Measurements from ENCODE around the gene MXD1.

DNA sequence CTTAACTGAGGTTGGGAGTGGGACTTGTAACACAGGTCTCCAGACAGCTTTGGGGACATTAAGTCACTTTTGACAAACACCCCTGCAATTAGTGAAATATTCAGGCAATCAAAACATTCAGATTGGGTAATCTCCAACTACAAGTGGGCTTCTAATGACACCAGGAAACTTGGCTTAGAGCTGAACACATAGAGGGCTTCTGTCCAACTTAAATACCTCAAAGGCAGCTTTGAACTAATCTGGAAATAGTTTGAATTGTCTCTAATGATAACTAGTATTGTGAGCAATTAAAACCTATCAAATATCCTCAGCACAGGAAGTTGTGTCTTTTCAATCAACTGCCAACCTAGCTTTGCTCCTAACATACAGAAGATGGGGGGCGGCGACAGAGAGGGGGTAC lies 51.6 kb downstream of the MXD1 start:
- TF ChIP-seq, protein P1, sequence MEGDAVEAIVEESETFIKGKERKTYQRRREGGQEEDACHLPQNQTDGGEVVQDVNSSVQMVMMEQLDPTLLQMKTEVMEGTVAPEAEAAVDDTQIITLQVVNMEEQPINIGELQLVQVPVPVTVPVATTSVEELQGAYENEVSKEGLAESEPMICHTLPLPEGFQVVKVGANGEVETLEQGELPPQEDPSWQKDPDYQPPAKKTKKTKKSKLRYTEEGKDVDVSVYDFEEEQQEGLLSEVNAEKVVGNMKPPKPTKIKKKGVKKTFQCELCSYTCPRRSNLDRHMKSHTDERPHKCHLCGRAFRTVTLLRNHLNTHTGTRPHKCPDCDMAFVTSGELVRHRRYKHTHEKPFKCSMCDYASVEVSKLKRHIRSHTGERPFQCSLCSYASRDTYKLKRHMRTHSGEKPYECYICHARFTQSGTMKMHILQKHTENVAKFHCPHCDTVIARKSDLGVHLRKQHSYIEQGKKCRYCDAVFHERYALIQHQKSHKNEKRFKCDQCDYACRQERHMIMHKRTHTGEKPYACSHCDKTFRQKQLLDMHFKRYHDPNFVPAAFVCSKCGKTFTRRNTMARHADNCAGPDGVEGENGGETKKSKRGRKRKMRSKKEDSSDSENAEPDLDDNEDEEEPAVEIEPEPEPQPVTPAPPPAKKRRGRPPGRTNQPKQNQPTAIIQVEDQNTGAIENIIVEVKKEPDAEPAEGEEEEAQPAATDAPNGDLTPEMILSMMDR (IDR thresholded peaks at IDR 0.05; ENCODE audit: low read depth, low read length, missing input control), result no peak
- TF ChIP-seq GABPA (IDR thresholded peaks at IDR 0.05 in 1 of 2, conservative IDR thresholded peaks at IDR 0.05 in 1 of 2) (no peak), TAF1 (conservative IDR thresholded peaks at IDR 0.05) (no peak), RAD21 (IDR thresholded peaks at IDR 0.05) (no peak), JUND (IDR thresholded peaks at IDR 0.05) (no peak), NR2F2 (IDR thresholded peaks at IDR 0.05) (no peak), HNF4G (IDR thresholded peaks at IDR 0.05) (no peak)
- TF ChIP-seq, protein P2, sequence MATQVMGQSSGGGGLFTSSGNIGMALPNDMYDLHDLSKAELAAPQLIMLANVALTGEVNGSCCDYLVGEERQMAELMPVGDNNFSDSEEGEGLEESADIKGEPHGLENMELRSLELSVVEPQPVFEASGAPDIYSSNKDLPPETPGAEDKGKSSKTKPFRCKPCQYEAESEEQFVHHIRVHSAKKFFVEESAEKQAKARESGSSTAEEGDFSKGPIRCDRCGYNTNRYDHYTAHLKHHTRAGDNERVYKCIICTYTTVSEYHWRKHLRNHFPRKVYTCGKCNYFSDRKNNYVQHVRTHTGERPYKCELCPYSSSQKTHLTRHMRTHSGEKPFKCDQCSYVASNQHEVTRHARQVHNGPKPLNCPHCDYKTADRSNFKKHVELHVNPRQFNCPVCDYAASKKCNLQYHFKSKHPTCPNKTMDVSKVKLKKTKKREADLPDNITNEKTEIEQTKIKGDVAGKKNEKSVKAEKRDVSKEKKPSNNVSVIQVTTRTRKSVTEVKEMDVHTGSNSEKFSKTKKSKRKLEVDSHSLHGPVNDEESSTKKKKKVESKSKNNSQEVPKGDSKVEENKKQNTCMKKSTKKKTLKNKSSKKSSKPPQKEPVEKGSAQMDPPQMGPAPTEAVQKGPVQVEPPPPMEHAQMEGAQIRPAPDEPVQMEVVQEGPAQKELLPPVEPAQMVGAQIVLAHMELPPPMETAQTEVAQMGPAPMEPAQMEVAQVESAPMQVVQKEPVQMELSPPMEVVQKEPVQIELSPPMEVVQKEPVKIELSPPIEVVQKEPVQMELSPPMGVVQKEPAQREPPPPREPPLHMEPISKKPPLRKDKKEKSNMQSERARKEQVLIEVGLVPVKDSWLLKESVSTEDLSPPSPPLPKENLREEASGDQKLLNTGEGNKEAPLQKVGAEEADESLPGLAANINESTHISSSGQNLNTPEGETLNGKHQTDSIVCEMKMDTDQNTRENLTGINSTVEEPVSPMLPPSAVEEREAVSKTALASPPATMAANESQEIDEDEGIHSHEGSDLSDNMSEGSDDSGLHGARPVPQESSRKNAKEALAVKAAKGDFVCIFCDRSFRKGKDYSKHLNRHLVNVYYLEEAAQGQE (IDR thresholded peaks at IDR 0.05), result no peak
- TF ChIP-seq, protein P3, sequence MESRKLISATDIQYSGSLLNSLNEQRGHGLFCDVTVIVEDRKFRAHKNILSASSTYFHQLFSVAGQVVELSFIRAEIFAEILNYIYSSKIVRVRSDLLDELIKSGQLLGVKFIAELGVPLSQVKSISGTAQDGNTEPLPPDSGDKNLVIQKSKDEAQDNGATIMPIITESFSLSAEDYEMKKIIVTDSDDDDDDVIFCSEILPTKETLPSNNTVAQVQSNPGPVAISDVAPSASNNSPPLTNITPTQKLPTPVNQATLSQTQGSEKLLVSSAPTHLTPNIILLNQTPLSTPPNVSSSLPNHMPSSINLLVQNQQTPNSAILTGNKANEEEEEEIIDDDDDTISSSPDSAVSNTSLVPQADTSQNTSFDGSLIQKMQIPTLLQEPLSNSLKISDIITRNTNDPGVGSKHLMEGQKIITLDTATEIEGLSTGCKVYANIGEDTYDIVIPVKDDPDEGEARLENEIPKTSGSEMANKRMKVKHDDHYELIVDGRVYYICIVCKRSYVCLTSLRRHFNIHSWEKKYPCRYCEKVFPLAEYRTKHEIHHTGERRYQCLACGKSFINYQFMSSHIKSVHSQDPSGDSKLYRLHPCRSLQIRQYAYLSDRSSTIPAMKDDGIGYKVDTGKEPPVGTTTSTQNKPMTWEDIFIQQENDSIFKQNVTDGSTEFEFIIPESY (IDR thresholded peaks at IDR 0.05), result no peak

Measured in liver (tissue), 3 donors.